Measurements from ENCODE around the gene SDK2. TPM values are rescaled to one million over a fixed set of nuclear protein-coding genes. Genes with fewer than 3 reads are reported as not detected.

SDK2 gene
- total RNA-seq, 2 donors from 2014 or later = 1.5 to 5.6 TPM

DNA sequence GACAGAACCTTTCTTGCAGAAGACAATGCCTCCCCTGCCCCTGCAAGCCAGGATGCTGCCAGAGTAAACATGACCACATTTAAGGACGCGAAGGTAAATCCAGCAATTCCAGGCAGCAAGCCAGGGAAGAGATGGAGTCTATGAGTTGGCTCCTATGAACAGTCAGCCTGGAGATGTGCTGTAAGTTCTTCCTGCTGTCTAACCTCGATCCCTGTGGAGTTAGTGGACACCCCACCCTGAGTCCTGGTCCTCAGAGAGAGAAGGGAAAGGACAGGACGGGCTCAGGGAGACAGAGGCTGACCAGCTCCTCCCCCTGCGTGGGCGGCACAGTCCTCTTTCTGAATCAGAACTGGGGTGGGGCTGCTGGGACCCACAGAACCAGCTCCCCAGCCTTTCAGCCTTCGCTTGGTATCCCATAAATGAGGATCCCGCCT lies 357.4 kb downstream of the SDK2 start:
- DNase-seq (ENCODE audit: low spot score) = no peak
- H3K36me3 ChIP-seq = peaks cover 24% of the 10 kb centered on the region
- TF ChIP-seq, protein P1, sequence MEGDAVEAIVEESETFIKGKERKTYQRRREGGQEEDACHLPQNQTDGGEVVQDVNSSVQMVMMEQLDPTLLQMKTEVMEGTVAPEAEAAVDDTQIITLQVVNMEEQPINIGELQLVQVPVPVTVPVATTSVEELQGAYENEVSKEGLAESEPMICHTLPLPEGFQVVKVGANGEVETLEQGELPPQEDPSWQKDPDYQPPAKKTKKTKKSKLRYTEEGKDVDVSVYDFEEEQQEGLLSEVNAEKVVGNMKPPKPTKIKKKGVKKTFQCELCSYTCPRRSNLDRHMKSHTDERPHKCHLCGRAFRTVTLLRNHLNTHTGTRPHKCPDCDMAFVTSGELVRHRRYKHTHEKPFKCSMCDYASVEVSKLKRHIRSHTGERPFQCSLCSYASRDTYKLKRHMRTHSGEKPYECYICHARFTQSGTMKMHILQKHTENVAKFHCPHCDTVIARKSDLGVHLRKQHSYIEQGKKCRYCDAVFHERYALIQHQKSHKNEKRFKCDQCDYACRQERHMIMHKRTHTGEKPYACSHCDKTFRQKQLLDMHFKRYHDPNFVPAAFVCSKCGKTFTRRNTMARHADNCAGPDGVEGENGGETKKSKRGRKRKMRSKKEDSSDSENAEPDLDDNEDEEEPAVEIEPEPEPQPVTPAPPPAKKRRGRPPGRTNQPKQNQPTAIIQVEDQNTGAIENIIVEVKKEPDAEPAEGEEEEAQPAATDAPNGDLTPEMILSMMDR (IDR thresholded peaks at IDR 0.05) = no peak
- no peak overlapping the region for H3K4me3 ChIP-seq
- H3K9me3 ChIP-seq = no peaks in the 10 kb centered on the region
- H3K4me1 ChIP-seq = peaks cover 0 to 74% of the 10 kb centered on the region in 2 donors
- H3K27me3 ChIP-seq = no peaks in the 10 kb centered on the region
- H3K27ac ChIP-seq = peak overlapping the region; percentile 90 to 96

DNA sequence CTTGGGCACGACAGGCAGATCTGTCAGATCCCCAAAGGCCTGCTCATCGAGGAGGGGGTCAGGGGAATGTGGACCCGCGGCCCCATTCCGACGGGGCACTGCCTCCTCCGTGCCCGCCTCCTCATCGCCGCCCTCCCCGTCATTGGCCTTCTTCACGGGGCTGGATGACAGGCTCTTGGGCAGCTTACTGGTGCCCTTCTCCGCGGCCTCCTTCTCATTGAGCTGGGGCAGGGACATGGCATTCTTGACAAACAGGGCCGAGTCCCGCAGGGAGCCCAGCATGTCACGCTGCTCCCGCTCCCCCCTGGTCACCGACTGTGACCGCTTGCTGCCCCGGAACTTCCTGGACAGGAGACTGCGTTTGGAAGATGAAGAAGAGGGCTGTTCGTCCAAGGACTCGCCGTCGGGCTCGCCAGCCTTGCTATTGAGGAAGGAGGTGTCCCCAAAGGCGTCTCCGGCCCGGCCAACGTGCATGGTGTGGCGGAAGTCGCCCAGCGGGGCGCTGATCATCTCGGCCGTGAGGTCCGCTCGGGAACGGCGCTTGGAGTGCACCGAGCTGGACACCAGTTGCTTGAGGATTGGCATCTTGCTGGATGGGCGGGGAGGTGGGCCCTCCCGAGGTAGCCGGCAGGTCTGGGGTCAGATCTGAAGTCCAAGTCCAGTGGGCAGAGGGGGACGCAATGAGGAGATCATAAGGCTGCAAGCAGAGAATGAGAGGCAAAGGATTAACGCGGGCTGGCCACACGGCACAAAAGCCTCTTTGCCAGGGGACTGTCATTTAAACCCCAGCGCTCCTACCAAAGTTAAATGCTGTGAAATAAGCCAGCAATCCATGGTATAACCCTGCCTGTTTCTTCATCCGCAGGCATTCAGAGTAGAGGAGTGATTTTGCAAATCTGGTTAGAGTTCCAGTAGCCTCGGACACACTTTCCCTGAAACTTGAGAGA lies 358.1 kb downstream of the SDK2 start:
- TF ChIP-seq, protein P1 (IDR thresholded peaks at IDR 0.05) = no peak
- DNase-seq (ENCODE audit: low spot score) = no peak

DNA sequence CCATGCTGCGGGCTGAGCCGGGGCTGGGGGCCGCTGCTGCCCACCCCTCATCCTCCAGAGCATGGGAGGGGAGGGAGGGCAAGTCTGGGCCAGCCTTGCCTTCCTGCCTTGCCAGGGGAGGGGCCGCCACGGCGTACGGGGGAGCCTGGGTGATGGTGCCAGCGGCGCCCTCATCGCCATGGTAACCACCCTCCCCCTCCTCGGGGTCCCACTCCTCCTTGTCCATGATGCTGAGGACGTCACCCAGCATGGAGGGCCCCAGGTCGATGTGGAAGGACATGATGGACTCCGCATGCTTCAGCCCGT lies 358.7 kb downstream of the SDK2 start:
- Histone ChIP-seq H3K9me3 (no peaks in the 10 kb centered on the region), H3K36me3 (peaks cover 24% of the 10 kb centered on the region), H3K27ac (peak overlapping the region in 1 of 2 donors; percentile 19), H3K27me3 (no peaks in the 10 kb centered on the region), H3K4me3 (no peak overlapping the region), H3K4me1 (peaks cover 0 to 61% of the 10 kb centered on the region in 2 donors)
- no peak for DNase-seq (ENCODE audit: low spot score)
- TF ChIP-seq, protein P1 (IDR thresholded peaks at IDR 0.05) = no peak

More for the DNA sequence above, 358.1 kb downstream of the SDK2 start:
- peaks cover 24% of the 10 kb centered on the region for H3K36me3 ChIP-seq
- peak overlapping the region; percentile 90 to 96 for H3K27ac ChIP-seq
- H3K4me1 ChIP-seq = peaks cover 0 to 67% of the 10 kb centered on the region in 2 donors
- H3K27me3 ChIP-seq = no peaks in the 10 kb centered on the region
- no peak overlapping the region for H3K4me3 ChIP-seq
- no peaks in the 10 kb centered on the region for H3K9me3 ChIP-seq

DNA sequence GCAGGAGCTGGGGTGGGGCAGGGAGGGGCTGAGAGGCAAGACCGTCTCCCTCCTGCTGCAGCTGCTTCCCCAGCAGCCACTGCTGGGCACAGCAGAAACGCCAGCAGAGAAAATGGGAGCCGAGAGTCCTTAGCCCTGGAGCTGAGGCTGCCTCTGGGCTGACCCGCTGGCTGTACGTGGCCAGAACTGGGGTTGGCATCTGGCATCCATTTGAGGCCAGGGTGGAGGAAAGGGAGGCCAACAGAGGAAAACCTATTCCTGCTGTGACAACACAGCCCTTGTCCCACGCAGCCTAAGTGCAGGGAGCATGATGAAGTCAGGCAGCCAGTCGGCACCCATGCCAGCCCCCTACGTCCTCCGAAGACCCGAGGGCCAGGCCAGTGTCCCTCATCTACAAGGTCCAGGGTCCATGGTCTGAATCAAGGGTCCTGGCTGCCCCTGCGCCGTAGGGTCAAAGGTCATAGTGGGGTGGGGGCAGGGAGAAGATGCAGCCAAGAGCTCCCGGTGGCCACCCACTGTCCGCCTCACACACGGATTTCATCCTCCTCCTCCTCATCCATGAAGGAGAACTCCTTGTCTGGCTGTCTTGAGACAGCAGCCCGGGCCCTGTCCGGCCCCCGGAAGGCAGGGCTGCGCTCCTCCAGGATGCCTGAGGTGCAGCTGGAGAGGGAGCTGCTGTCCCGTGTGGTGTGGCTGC lies 359.2 kb downstream of the SDK2 start:
- Histone ChIP-seq H3K27ac (peak overlapping the region in 1 of 2 donors; percentile 19), H3K4me3 (no peak overlapping the region), H3K36me3 (peaks cover 24% of the 10 kb centered on the region), H3K27me3 (no peaks in the 10 kb centered on the region), H3K9me3 (no peaks in the 10 kb centered on the region), H3K4me1 (peaks cover 0 to 56% of the 10 kb centered on the region in 2 donors)
- no peak for DNase-seq (ENCODE audit: low spot score)
- TF ChIP-seq, protein P1 (IDR thresholded peaks at IDR 0.05) = no peak

Data from right atrium auricular region (tissue), 2 donors.